GM18505 (cell line): ENCODE measurements around the gene ZMIZ1.

Source experiments
- ATAC-seq: cut with Tn5 transposase; IDR thresholded peaks from one replicate; pipeline ENCODE4 v1.9.1; 2021; ENCODE audit not compliant: unreplicated experiment
- POLR2A ChIP-seq: IDR thresholded peaks from 4 replicates; pipeline ENCODE4 v1.6.1; 2011; ENCODE audit warnings: borderline replicate concordance; ENCODE audit not compliant: insufficient read depth, insufficient read length; ENCODE audit errors: extremely low read depth

ZMIZ1 gene

GRCh38 chr10:79081353-79082034 is 12.7 kb downstream of the ZMIZ1 start:
- no peak for ATAC-seq
- no peak for TF ChIP-seq POLR2A

DNA sequence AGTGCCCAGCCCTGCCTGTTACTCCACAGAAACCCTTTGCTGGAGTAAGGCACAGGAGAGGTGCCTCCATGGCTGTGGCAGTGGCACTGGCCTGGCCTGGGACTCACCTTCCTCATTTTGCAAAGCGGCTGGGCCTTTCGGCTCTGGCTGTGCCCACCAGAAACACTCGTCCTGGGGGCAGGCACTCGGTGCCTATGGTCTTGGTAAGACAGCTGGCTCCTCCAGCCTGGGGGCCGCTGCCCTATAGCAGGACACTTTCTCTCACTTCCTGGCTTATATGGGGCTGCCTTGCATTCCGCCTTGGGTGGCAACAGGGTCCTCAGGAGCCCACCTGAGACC is 13.2 kb downstream of the ZMIZ1 start:
- ATAC-seq: no peak
- no peak for TF ChIP-seq POLR2A

DNA sequence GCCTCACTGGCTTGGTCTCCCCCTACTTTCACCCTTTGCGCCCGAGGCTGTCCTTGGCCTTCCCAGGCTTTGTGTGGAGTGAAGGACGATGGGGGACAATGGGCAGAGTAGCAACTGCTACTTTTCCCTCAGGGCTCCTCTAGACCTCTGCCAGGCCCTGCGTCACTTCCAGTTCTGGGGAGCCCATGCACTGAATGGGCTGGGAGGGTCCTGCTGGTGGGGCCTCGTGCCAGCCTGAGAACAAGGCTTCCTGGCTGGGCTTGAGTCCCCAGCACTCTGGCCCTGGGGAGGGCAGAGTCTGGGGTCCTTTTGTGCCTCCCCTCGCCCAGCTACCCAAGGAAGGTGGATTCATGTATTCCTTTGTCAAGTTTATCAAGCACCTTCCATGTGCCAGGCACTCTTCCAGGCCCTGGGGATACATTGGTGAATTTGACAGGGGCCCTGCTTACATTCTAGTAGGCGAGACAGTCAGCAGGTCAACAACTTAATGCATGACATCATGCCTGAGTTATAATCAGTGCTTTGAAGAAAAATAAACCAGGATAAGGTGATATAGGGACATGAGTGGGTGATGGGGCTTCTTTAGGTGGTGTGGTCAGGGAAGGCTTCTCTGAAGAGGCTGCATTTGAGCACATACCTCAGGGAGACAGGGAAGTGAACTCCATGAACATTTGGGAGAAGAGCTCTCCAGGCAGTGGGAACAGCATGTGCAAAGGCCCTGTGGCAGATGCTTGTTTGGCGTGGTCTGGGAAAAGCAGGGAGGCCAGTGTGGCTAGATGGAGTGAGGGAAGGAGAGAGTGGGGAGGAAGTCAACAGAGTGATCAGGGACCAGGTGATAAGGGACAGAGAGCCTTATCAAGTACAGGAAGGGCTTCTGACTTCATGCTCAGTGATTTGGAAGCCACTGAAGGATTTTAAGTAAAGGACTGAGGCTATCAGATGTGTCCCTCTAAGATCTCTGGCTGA is 14.1 kb downstream of the ZMIZ1 start:
- ATAC-seq: no peak
- no peak for TF ChIP-seq POLR2A

GRCh38 chr10:79084012-79084971 is 15.5 kb downstream of the ZMIZ1 start:
- ATAC-seq: no peak
- no peak for TF ChIP-seq POLR2A

DNA sequence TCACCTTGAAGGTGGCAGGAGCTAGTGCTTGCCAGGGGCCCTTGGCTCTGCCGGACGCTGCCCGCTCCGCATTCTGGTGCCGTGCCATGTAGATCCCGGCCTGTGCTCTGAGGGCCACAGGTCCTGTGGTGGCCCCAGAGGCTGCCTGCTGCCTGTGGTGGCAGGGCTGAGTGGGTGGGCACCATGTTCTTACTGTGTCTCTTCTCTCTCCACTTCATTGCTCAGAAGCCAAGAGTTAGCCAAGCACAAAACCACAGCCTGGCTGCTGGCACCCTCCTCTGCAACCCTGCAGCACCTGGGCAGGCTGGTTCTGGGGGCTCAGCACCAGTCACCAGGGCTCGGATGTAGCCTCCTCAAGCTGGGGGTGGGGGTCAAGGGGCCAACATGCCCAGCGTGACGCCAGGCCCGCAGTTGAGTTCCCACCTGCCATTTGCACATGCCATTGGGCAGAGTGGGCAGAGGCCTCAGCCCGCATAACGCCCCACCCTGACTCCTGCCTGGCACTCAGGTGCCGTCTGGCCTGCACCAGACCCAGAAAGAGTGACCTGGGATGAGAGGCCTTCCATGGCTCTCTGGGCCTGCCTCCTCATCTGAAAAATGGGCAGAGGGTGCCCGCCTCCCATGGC is 16.3 kb downstream of the ZMIZ1 start:
- no peak for TF ChIP-seq POLR2A
- ATAC-seq: peak; percentile 55

DNA sequence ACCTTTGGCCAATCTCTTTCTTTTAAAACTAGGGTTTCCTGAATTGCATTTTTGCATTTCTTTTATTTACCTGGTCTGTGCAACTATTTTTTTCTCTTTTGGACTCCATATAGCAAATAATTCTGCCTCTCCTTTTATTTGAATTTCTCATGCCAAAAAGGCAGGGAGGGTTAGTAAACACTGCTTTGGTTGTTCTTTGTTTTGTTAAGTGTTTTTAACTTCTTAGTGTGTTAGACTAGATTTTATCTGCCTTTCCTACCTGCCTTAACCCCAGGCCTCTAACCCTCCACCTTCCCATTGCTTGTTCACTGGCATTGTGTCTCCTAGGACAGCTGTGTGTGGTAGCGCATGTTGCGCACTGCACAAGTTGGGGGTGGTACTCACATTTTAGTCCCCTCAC is 18.1 kb downstream of the ZMIZ1 start:
- no peak for TF ChIP-seq POLR2A
- ATAC-seq: no peak

DNA sequence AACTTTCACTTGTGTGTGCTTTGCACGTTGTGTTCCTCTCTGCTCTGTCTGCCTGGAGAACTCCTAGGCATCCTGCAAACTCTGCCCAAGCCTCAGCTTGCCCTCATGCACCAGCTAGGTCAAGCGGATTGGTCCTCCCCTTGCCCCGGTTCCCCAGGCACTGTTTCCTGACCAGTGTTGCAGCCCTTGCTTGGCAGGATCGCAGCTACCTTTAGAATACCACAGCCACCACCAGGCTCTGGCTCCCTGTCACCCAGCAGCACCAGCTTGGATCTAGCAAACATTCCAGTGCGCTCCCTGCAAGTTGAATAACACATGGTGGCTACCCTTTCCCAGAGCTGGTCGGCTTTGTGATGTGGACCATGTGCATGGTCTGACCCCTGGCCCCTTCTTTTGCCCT is 19.0 kb downstream of the ZMIZ1 start:
- no peak for ATAC-seq
- TF ChIP-seq POLR2A: no peak

GRCh38 chr10:79088176-79088575 is 19.4 kb downstream of the ZMIZ1 start:
- ATAC-seq: no peak
- no peak for TF ChIP-seq POLR2A

DNA sequence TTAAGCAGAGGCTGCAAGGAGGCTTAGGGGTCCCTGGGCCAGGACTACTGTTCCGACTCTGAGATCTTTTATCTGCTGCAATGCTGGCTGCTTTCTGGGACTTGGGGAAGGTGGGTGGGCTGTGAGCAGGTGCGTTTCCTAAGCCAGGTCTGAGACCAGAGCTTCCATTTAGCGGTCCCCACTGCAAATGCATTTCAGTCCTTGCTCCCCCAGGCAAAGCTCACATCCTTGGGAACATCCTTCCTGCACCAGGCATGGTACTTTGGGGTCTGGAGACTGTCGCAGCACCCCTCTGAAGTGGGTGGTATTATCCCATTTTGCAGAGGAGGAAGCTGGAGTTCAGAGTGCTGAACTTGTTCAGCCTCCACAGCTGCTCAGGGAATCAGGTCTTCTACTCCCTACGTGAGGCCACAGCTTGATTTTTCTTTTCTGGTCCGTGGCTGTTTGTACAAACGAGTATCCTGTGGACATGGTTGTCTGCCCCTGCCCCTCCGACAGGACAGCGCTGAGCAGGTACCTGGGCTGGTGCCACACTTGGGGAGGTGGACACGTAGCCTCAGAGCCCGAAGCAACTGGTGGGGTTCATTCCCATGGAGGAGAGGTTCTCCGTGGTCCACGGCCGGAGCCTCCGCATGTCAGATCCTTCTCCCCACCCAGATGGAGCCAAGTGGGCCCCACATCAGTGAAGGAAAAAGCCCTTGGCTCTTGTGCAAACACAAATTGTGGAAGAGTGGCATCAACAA is 20.0 kb downstream of the ZMIZ1 start:
- no peak for ATAC-seq
- no peak for TF ChIP-seq POLR2A

GRCh38 chr10:79089632-79090031 is 20.9 kb downstream of the ZMIZ1 start:
- TF ChIP-seq POLR2A: no peak
- no peak for ATAC-seq

DNA sequence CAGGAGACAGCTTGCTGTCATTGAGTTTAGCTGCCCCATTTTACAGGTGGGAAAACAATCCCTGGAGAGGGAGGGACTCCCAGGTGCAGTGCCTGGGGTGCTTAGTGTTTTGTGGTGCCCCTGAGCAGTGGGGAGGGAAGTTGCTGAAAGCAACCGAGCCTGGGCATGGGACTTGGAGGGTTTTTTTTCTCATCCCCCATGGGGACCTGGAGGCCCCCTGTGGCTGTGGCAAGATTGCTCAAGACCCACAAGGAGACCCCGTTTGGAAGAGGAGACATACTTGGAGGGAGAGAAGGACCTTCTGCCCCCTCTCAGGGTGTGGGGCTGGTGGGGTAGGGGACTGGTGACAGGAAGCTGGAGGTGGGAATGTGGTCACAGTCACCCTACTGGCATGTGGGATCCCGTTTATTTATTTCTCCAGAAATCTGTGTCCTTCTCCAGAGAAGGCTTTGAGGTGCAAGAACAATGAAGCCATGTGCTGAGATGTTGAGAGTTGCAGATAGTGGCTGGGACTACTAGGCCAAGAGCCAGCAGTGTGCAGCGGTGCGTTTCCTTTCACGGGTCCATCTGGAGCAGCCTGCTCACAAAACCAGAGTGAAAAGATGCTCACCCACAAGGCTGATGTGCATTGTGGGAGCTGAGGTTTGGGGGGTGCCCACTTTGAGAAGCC is 21.5 kb downstream of the ZMIZ1 start:
- ATAC-seq: no peak
- no peak for TF ChIP-seq POLR2A
